Activated CD8-positive, alpha-beta memory T cell treated with anti-CD3 and anti-CD28 coated beads for 1 hour (primary cell): ENCODE data around the gene VN1R5.

Experiments used
- DNase-seq, 2 donors: peaks; one replicate each; pipeline ENCODE4 v3.0.0-alpha.2; 2020; ENCODE audit warnings: low read depth in 1 of 2; ENCODE audit errors: extremely low read depth in 1 of 2

Gene VN1R5

GRCh38 chr1:247299723-247300381, 44.0 kb downstream of the VN1R5 start:
- DNase-seq: no peak

- DNase-seq: no peak
Measured at GRCh38 chr1:247300491-247301175, 44.8 kb downstream of the VN1R5 start.

GRCh38 chr1:247301176-247301540, 45.3 kb downstream of the VN1R5 start:
- no peak for DNase-seq

DNA sequence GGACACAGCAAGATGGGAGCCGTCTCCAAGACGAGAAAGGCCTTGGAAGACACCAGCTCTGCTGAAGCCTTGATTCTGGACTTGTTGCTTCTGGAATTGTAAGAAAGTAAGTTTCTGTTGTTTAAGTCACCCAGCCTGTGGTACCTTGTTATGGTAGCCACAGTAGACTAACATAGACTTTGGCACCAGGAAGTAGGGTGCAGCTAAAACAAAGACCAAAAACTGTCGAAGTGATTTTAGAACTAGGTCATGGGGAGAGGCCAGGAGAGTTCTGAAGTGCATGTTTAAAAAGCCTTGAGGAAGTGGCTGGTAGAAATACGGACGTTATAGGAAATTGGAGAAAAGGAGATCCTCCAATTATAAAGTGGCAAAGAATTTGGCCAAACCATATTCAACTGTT, 47.3 kb downstream of the VN1R5 start:
- DNase-seq: no peak

DNA sequence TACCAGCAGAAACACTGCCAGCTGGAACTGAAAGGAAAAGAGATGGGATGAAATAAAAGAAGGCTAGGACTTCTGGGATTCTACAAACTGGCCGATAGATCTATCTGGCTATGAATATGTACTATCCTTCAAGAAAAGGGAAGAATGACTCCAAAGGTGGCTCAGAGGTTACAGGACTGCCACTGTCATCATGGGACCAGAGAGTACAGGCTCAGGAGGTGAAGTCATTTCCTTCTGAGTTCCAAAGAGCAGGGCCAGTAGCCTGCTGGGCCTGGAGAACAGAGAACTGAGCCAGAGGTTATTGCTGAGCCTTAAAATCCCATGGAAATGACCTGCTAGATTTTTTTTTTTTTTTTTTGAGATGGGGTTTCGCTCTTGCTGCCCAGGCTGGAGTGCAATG, 48.2 kb downstream of the VN1R5 start:
- DNase-seq: no peak
